Medulla oblongata (tissue), 1 donor: Measurements from ENCODE around the gene CYP27B1.
"Not testable (repeated sequence)": the region's sequence is repeated elsewhere in the genome, so short reads cannot be mapped to it uniquely, and the experiment has no call there.

Experiments used
- DNase-seq: peaks from one replicate; pipeline ENCODE4 v3.0.0-alpha.2; 2015; ENCODE audit errors: extremely low spot score

The CYP27B1 gene

DNA sequence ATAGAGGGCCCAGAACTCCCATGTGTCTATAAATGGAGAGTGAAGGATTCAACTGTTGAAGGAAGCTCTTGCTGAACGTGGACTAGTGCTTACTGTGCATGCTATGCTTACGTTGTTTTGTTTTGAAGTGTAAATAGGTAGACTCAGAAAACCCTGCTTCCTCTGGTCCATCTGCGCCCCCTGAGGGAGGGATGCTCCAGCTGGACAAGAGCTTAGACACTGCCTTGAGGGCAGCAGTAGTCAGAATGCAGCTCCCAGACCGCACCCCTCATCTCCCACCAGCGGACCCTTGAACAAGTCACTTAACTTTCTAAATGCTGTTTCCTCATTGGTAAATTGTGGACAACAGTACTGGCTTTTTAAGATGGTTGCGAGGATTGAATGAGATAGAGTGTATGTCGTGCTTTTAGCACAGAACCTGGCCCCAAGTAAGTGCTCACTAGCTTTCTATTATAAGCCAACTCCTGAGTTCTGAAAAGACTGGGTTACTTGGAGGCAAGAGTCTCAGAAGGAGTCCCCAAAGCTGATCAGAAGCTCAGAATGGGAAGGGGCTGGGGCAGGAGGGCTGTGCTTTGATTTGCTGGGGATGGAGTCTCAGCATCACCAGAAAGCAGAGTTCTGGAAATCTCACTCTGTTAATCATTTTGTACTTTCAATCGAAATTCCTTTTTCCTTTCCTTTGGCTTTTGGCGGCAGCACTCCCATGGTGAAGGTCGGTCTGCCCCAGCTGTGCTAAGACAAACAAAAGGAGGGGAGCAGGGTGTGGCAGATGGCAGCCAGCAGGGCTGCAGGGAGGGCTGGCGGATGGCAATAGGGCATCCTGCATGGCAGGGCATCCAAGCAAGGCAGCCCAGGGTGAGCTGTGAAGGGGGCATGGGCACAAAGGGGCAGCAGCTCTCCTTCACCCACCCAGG lies 43.9 kb downstream of the CYP27B1 start:
- DNase-seq, result no peak

DNA sequence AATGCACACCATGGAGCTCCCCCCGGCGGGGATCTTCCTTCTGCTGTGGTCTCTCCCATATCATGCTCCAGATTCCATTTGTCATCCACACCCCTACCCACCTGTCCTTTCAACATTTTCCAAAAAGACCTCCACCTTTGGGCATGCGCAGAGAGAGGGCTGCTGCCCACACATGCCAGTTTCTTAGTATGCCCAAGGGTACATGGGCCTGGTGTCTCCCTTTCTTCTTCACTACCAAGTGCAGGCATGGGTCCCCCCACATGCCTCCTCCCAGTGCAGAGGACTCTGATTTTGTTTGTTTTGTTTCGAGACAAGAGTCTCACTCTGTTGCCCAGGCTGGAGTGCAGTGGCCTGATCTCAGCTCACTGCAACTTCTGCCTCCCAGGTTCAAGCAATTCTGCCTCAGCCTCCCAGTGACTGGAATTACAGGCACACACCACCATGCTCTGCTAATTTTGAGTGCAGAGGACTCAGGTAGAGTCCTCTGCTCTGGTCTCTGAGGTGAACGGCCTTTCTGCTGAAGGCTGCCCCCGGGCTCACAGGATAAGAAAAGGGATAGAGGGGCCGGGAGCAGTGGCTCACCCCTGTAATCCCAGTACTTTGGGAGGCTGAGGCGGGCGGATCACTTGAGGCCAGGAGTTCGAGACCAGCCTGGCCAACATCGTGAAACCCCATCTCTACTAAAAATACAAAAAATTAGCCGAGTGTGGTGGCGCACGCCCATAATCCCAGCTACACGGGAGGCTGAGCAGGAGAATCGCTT lies 44.9 kb downstream of the CYP27B1 start:
- DNase-seq, result not testable (repeated sequence)

DNA sequence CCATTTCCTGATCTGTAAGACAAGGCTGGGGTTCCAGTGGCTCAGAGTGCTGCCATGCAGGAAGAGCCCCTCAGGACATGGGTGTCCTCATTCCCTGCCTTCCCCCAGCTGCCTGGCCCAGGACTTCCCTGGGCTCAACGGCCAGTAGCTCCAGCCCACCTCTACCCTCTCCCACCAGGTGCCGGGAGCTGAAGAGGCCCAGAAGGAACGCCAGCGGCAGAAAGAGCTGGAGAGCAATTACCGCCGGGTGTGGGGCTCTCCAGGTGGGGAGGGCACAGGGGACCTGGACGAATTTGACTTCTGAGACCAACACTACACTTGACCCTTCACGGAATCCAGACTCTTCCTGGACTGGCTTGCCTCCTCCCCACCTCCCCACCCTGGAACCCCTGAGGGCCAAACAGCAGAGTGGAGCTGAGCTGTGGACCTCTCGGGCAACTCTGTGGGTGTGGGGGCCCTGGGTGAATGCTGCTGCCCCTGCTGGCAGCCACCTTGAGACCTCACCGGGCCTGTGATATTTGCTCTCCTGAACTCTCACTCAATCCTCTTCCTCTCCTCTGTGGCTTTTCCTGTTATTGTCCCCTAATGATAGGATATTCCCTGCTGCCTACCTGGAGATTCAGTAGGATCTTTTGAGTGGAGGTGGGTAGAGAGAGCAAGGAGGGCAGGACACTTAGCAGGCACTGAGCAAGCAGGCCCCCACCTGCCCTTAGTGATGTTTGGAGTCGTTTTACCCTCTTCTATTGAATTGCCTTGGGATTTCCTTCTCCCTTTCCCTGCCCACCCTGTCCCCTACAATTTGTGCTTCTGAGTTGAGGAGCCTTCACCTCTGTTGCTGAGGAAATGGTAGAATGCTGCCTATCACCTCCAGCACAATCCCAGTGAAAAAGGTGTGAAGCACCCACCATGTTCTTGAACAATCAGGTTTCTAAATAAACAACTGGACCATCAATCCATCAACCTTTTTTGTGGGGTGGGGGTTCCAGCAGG lies 46.0 kb downstream of the CYP27B1 start:
- DNase-seq, result no peak

DNA sequence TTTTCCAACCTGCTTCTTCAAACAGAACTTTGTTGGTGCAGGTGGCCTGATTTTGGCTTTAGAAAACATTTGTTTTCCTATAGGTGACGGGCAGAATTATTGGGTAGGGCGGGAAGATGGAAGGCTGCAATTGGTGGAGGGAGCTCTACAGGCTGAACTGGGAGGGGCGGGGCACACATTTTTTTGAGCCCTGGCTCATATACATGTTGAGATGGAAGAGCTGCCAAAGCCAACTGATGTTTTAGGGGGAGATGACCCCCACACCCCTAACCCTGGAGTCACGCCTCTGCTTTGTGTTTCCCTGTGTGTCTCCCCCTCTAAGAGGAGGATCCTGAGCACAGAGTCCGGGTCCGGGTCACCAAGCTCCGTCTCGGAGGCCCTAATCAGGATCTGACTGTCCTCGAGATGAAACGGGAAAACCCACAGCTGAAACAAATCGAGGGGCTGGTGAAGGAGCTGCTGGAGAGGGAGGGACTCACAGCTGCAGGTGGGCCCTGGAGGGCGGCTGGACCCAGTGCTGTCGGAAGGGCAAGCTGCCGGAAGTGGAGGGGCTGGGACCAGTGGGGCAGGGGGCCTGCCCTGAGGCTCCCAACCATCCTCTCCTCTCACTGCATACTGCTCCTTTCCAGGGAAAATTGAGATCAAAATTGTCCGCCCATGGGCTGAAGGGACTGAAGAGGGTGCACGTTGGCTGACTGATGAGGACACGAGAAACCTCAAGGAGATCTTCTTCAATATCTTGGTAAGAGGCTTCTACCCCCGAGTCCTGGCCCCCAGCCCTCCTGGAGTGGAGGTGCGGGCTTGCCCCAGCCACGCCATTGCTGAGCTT lies 46.9 kb downstream of the CYP27B1 start:
- DNase-seq, result no peak

DNA sequence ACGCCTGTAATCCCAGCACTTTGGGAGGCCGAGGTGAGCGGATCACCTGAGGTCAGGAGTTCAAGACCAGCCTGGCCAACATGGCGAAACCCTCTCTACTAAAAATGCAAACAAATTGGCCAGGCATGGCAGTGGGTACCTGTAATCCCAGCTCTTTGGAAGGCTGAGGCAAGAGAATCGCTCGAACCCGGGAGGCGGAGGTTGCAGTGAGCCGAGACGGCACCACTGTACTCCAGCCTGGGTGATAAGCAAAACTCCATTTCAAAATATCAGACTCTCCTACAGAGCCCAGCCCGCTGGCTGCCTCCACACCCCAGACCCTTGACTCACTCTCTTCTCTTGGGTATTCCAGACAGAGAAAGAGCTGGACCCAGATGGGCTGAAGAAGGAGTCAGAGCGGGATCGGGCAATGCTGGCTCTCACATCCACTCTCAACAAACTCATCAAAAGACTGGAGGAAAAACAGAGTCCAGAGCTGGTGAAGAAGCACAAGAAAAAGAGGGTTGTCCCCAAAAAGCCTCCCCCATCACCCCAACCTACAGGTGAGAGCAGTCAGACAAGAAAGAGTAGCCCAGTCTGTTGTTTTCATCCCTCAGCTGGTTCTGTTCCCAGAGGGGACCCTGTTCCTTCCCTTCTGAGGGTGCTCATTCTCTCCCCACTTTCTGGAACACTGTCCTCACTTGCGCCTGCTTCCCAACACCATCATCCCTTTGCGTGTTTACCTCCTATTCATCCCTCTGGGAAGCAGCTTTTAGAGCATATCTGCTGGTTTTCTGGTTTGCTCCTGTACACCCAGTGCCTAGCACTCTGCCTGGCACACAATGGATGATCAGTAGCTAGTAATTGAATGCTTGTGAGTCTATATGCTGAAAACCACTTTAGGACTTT lies 48.0 kb downstream of the CYP27B1 start:
- DNase-seq, result no peak

DNA sequence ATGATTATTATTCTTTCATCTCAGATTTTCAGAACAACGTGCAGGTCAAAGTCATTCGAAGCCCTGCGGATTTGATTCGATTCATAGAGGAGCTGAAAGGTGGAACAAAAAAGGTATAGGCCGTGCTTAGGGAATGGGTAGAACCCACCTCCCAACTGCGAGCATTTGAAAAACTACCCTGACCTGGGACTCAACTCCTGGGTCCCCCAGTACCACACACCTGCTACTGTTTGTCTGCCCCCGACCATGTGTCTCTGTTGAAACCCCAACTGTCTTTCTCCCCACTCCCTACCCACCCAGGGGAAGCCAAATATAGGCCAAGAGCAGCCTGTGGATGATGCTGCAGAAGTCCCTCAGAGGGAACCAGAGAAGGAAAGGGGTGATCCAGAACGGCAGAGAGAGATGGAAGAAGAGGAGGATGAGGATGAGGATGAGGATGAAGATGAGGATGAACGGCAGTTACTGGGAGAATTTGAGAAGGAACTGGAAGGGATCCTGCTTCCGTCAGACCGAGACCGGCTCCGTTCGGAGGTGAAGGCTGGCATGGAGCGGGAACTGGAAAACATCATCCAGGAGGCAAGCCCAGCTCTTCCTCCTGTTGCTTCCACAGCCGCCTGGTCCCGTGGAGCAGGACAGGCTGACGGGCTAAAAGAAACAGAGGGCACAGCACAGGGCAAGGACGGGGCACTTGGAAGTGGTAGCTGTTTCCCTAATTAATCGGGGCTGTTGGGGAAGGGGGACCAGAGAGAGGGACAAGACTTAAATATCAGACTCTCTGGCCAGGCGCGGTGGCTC lies 48.8 kb downstream of the CYP27B1 start:
- DNase-seq, result no peak

DNA sequence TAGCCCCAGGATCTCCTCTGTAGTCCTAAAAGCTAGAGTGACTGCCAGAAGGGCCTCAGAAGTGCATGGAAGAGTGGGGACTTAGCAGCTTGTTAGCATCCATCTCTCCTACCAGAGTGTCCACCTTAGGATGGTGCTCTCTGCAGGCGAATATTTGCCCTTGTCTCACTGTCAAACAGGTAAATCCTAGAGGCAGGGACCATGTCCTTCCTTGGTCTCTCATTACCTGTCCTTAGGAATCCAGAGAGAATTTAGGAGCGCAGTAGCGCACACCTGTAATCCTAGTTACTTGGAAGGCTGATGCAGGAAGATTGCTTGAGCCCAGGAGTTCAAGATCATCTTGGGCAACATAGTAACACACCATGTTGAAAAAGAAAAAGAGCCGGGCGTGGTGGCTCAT lies 49.7 kb downstream of the CYP27B1 start:
- DNase-seq, result no peak

DNA sequence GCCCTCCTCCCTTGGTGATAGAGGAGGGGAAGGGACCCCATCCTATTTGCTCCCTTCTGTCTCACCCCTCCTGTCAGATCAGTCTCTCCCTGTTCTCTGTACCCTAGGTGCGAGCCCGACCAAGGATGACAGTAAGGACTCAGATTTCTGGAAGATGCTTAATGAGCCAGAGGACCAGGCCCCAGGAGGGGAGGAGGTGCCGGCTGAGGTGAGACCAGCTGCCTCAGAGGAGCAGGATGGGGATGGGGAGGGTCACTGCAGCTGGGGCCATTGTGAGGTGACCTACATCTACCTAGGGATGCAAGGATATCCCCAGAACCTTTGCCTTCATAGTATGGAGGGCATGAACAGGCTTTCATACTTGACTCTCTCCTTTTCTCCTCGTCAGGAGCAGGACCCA lies 50.6 kb downstream of the CYP27B1 start:
- DNase-seq, result no peak

DNA sequence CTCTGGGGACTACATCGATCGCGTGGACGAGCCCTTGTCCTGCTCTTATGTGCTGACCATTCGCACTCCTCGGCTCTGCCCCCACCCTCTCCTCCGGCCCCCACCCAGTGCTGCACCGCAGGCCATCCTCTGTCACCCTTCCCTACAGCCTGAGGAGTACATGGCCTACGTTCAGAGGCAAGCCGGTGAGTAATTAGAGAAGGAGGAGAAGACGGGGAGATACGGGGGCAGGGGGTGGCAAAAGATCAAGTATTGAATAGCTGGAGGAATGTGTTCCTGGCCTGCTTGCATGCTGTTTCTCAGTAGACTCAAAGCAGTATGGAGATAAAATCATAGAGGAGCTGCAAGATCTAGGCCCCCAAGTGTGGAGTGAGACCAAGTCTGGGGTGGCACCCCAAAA lies 51.1 kb downstream of the CYP27B1 start:
- no peak for DNase-seq

DNA sequence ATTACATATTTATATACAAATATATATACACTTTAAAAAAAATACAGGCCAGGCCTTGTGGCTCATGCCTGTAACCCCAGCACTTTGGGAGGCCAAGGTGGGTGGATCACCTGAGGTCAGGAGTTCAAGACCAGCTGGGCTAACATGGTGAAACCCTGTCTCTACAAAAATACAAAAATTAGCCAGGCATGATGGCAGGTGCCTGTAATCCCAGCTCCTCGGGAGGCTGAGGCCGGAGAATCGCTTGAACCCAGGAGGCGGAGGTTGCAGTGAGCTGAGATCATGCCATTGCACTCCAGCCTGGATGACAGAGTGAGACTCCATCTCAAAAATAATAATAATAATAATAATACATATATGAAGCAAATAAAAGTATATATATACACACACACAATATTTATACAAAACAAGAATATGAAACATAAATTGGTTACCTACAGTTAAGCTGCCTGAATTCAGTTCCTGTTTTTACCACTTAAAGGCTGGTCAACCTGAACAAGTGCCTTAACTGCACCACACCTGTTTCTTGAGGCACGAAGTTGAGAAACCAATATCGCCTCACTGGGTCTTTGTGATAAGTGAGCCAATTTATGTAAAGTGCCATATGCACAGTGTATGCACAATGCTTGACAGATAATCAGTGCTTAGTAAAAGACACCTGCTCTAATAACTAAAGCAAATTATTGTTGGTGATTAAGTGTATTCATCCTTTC lies 51.7 kb downstream of the CYP27B1 start:
- not testable (repeated sequence) for DNase-seq

DNA sequence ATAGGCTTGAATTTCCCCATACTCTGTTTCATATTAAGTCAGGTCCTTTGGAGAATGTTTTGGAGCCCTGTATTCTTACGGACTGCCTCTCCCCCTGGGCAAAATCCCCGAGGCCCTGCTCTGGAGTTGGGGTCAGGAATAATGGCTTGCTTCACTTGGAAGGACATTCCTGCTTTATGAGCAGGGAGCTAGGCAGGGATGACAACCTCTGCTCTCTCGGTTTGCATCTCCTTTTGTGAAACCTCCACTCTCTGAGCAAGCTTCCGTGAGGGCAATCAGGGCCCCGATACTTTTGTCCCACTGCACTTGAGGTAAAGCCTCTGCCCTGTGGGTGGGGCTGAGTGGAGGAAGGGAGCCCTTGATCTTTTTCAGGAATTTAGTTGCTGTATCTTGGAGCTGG lies 53.7 kb downstream of the CYP27B1 start:
- no peak for DNase-seq

DNA sequence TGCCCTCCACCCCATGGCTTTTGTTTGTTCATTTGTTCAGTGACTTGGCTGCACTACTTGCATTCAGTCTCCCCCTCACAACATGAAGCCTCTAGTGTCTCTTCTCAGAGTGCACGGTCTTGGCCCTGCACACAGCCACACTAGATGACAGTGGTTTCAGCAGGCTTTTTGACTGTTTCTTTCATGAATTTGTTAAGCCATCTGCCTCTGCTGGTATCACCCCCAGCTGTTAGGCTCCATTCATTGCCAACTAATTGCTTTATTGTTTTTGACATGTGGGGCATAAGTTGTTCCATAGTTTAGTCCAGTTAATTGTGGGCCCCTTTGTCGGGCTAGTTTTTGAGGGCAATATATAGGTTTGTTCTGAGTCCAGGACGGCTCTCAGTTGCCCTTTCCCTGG lies 54.2 kb downstream of the CYP27B1 start:
- DNase-seq, result peak; percentile 22
